Endothelial cell of umbilical vein (primary cell): Measurements from ENCODE around the gene IPO4. TPM values are rescaled to one million over a fixed set of nuclear protein-coding genes. Genes with fewer than 3 reads are reported as not detected.

ENCODE experiments used
- BruUV-seq: library from RNA; stranded (reverse); fragments of 400-500 nt; replicated peaks from 2 replicates; lab custom pipeline; 2021; lab: Mats Ljungman, UMichigan
- CTCF ChIA-PET: fragments of 300-600, 350-600 bp; sonication (Branson Sonifier 250); formaldehyde crosslinking; loops from one replicate; lab custom pipeline; 2021; ENCODE audit warnings: antibody characterized with exemption, inconsistent platforms; lab: Charles Lee
- POLR2A ChIA-PET: fragments of 300-600, 350-600 bp; sonication (Branson Sonifier 250); formaldehyde crosslinking; loops from one replicate; lab custom pipeline; 2021; ENCODE audit warnings: antibody characterized with exemption, inconsistent platforms; lab: Charles Lee
- DNase-seq: peaks from one replicate; pipeline ENCODE4 v3.0.0-alpha.2; 2011; ENCODE audit warnings: low read depth, low spot score
- FAIRE-seq: peaks from 2 replicates; lab custom pipeline; 2011; peaks lifted over from hg19 to GRCh38; lab: Jason Lieb, UNC
- H2AFZ ChIP-seq: 2 replicates; pipeline ENCODE4 v1.6.0; 2012; ENCODE audit warnings: low read depth, low read length, control low read depth, inconsistent platforms
- H3K27ac ChIP-seq: 2 replicates; pipeline ENCODE4 v1.5.1; 2011; ENCODE audit warnings: low read depth, mild to moderate bottlenecking, control low read depth, low read length, moderate library complexity; ENCODE audit not compliant: insufficient read depth
- H3K27me3 ChIP-seq, 2 experiments: 2 replicates each; pipeline versions ENCODE4 v1.6.0 to v1.6.1; 2011; ENCODE audit warnings: low read length in 2 of 2, mixed read lengths in 1 of 2; ENCODE audit not compliant: control insufficient read depth in 2 of 2, insufficient read depth in 2 of 2
- H3K36me3 ChIP-seq, 2 experiments: 2 replicates in 1 of 2; 3 replicates in 1 of 2; pipeline ENCODE4 v1.5.1; 2011; ENCODE audit warnings: low read length in 2 of 2, mild to moderate bottlenecking in 1 of 2, moderate library complexity in 1 of 2; ENCODE audit not compliant: control insufficient read depth in 2 of 2, insufficient read depth in 2 of 2; ENCODE audit errors: extremely low read depth in 1 of 2
- H3K4me1 ChIP-seq: 3 replicates; pipeline ENCODE4 v1.5.1; 2011; ENCODE audit warnings: mild to moderate bottlenecking, low read length; ENCODE audit not compliant: control insufficient read depth, insufficient read depth; ENCODE audit errors: extremely low read depth
- H3K4me2 ChIP-seq: 2 replicates; pipeline ENCODE4 v1.6.1; 2011; ENCODE audit warnings: low read length, control low read depth, mixed read lengths; ENCODE audit not compliant: insufficient read depth
- H3K4me3 ChIP-seq, 3 experiments: fragments of 200-600 bp in 1 of 3; sonication (generic), shearing (Covaris generic) in 1 of 3; replicated peaks in 1 of 3; 2 replicates each; pipeline ENCODE4 v1.5.1; 2011 to 2016; ENCODE audit warnings: control low read depth in 3 of 3, low read length in 3 of 3, mild to moderate bottlenecking in 2 of 3, inconsistent platforms in 1 of 3, low read depth in 1 of 3, moderate library complexity in 1 of 3; ENCODE audit not compliant: insufficient read depth in 1 of 3
- H3K79me2 ChIP-seq: 2 replicates; pipeline ENCODE4 v1.6.0; 2012; ENCODE audit warnings: low read length, inconsistent platforms; ENCODE audit not compliant: control insufficient read depth, insufficient read depth
- H3K9ac ChIP-seq: replicated peaks from 2 replicates; pipeline ENCODE3; 2011; ENCODE audit warnings: low read length, control low read depth; ENCODE audit not compliant: insufficient read depth; ENCODE audit errors: extremely low read depth
- H3K9me1 ChIP-seq: replicated peaks from 3 replicates; pipeline ENCODE4 v1.6.0; 2011; ENCODE audit warnings: mild to moderate bottlenecking, low read length; ENCODE audit not compliant: control insufficient read depth, insufficient read depth; ENCODE audit errors: extremely low read depth
- H3K9me3 ChIP-seq: replicated peaks from 2 replicates; pipeline ENCODE4 v1.5.1; 2012; ENCODE audit warnings: low read length, inconsistent platforms; ENCODE audit not compliant: control insufficient read depth, insufficient read depth
- H4K20me1 ChIP-seq: replicated peaks from 2 replicates; pipeline ENCODE3; 2011; ENCODE audit warnings: mild to moderate bottlenecking, low read length; ENCODE audit not compliant: control insufficient read depth, insufficient read depth; ENCODE audit errors: extremely low read depth
- CTCF ChIP-seq, 2 donors: IDR thresholded peaks; 1 replicate in 1 of 2; 2 replicates in 1 of 2; pipeline ENCODE4 v1.5.1; 2011; ENCODE audit warnings: low read length in 2 of 2, mild to moderate bottlenecking in 2 of 2, moderate library complexity in 2 of 2, control low read depth in 1 of 2, inconsistent platforms in 1 of 2, low read depth in 1 of 2; ENCODE audit not compliant: insufficient read depth in 1 of 2; ENCODE audit errors: extremely low read depth in 1 of 2
- EZH2 ChIP-seq: IDR thresholded peaks from 2 replicates; pipeline ENCODE4 v1.6.1; 2012; ENCODE audit warnings: borderline replicate concordance, low read depth, mild to moderate bottlenecking, moderate library complexity, low read length, inconsistent platforms; ENCODE audit not compliant: severe bottlenecking
- GATA2 ChIP-seq: IDR thresholded peaks from 2 replicates; pipeline ENCODE4 v1.7.0; 2011; ENCODE audit warnings: low read depth, mild to moderate bottlenecking, moderate library complexity, mixed read lengths, low read length; ENCODE audit not compliant: insufficient read length, insufficient read depth
- JUN ChIP-seq: IDR thresholded peaks from 2 replicates; pipeline ENCODE4 v1.6.1; 2011; ENCODE audit warnings: borderline replicate concordance, low read depth; ENCODE audit not compliant: insufficient read length, insufficient read depth
- MYC ChIP-seq: IDR thresholded peaks from one replicate; pipeline ENCODE4 v1.6.1; 2011; ENCODE audit warnings: mild to moderate bottlenecking, low read depth, low read length
- dilution Hi-C: fragments of 300-500 bp; cut with MboI; formaldehyde crosslinking; loops from one replicate; pipeline ENCODE4 v1.15.0; 2019; ENCODE audit warnings: low sequenced_read_pairs; ENCODE audit not compliant: extremely low pct_ligation_motif_present
- intact Hi-C: fragments of 100-400 bp; cut with micrococcal nuclease; formaldehyde crosslinking; loops from one replicate; pipeline ENCODE4 v1.10.0; 2022
- polyA plus RNA-seq, 4 experiments: library from polyadenylated mRNA; depleted of rRNA in 3 of 4; stranded (reverse) in 3 of 4; unstranded in 1 of 4; fragments of >200 nt; gene quantifications; 2 replicates each; pipeline versions ENCODE4 v1.2.1 to v1.2.3, GENCODE V29; 2011 to 2012; ENCODE audit warnings: missing spikeins in 1 of 4
- total RNA-seq: library from RNA; stranded (reverse); gene quantifications from 2 replicates; pipeline ENCODE4 v1.2.3, GENCODE V29; 2021
- TF ChIP-seq, protein P1 (sequence below): IDR thresholded peaks from 2 replicates; pipeline ENCODE4 v1.6.1; 2011; ENCODE audit not compliant: insufficient read depth, insufficient read length

Gene IPO4
- total and polyA plus RNA-seq, 2 donors (not counting 3 experiments of a cell fraction or from before 2014, with no cell fraction given): 24.6 to 66.5 TPM

DNA sequence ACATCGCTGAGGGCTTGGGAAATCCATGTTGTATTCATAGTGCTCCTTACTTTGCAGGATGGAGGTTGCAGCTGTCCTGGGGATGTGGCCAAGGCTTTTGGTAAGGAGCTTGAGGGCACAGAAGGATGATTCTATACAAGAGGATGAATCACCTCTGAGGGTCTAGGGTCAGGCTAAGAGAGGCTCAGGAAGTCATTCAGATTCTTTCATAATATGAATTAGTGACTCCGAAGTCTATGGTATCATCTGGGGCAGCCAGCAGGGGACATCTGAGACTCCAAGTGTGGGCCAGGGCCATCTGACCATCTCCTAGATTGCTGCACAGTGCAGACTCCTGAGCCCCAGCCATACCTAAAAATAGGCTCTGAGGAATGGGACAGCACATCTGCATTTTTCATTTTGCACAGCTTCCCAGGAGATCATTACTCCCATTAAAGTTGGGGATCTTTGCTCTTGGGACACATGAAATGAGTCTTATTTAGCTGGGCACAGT lies 48.9 kb upstream of the IPO4 start:
- Histone ChIP-seq H3K9ac (no peak overlapping the region), H3K9me3 (no peaks in the 10 kb centered on the region), H3K79me2 (peaks cover 38% of the 10 kb centered on the region), H3K4me2 (no peak overlapping the region), H3K9me1 (no peaks in the 10 kb centered on the region), H3K4me1 (peaks cover 42% of the 10 kb centered on the region), H3K36me3 (peaks cover 8 to 33% of the 10 kb centered on the region in 2 experiments), H3K27ac (no peak overlapping the region), H4K20me1 (no peaks in the 10 kb centered on the region), H2AFZ (no peak overlapping the region), H3K4me3 (no peak overlapping the region), H3K27me3 (no peaks in the 10 kb centered on the region)
- ChIA-PET POLR2A (interaction anchor here (0.9 kb wide), 1 partner anchor 9 kb away, joined by 4 read pairs; no protein-coding TSS in a partner anchor), CTCF (interaction anchor here (1.0 to 4.2 kb wide), 4 partner anchors 10 to 96 kb away, joined by 3 to 20 read pairs (median 10); partner anchors contain the start of gene MDP1)
- DNase-seq (no peak), FAIRE-seq (no peak)
- BruUV-seq: no TSS peak
- dilution Hi-C loops (no loop called here), intact Hi-C loops (no loop called here)
- TF ChIP-seq, protein P1, sequence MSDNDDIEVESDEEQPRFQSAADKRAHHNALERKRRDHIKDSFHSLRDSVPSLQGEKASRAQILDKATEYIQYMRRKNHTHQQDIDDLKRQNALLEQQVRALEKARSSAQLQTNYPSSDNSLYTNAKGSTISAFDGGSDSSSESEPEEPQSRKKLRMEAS: no peak
- TF ChIP-seq JUN (no peak), GATA2 (no peak), CTCF (IDR thresholded peaks at IDR 0.05; ENCODE audit: extremely low read depth in 1 of 2, insufficient read depth in 1 of 2, low read depth in 1 of 2, low read length in 2 of 2) (no peak), EZH2 (no peak), MYC (no peak)
